Suprapubic skin (tissue), 4 donors: Measurements from ENCODE around the gene WWOX. TPM values are rescaled to one million over a fixed set of nuclear protein-coding genes. Genes with fewer than 3 reads are reported as not detected.
"Not testable (repeated sequence)": the region's sequence is repeated elsewhere in the genome, so short reads cannot be mapped to it uniquely, and the experiment has no call there.

Experiments
- DNase-seq, 2 donors: peaks; one replicate each; pipeline ENCODE4 v3.0.0-alpha.2; 2019; ENCODE audit warnings: low spot score in 2 of 2
- H3K27ac ChIP-seq: fragments of 200-600 bp; sonication (generic); one replicate; pipeline ENCODE4 v1.5.1; 2019
- H3K27me3 ChIP-seq: fragments of 200-600 bp; sonication (generic); one replicate; pipeline ENCODE4 v1.5.1; 2019
- H3K36me3 ChIP-seq: fragments of 200-600 bp; sonication (generic); one replicate; pipeline ENCODE4 v1.5.1; 2019
- H3K4me1 ChIP-seq: fragments of 200-600 bp; sonication (generic); one replicate; pipeline ENCODE4 v1.5.1; 2019
- H3K4me3 ChIP-seq: fragments of 200-600 bp; sonication (generic); one replicate; pipeline ENCODE4 v1.5.1; 2019; ENCODE audit warnings: mild to moderate bottlenecking
- H3K9me3 ChIP-seq: fragments of 200-600 bp; sonication (generic); one replicate; pipeline ENCODE4 v1.5.1; 2019
- CTCF ChIP-seq, 2 donors: fragments of 200-600 bp in 1 of 2; fragments of 450-650 bp in 1 of 2; sonication (generic) in 1 of 2; IDR thresholded peaks; one replicate each; pipeline ENCODE4 v1.5.1; 2016 to 2019; ENCODE audit warnings: antibody characterized with exemption in 2 of 2, mild to moderate bottlenecking in 1 of 2, moderate library complexity in 1 of 2
- EP300 ChIP-seq: sonication (generic); formaldehyde crosslinking; IDR thresholded peaks from one replicate; pipeline ENCODE4 v1.6.1; 2017; ENCODE audit warnings: antibody characterized with exemption
- POLR2A ChIP-seq, 2 donors: fragments of 450-650 bp; IDR thresholded peaks; one replicate each; pipeline ENCODE4 v1.6.1; 2017; ENCODE audit warnings: antibody characterized with exemption in 2 of 2, mild to moderate bottlenecking in 2 of 2, moderate library complexity in 2 of 2
- POLR2AphosphoS5 ChIP-seq, 3 donors: sonication (generic); formaldehyde crosslinking; IDR thresholded peaks; one replicate each; pipeline ENCODE4 v1.6.1; 2017; ENCODE audit warnings: antibody characterized with exemption in 3 of 3
- WGBS: methylation state at CpG from one replicate; pipeline ENCODE4 v1.1.5; 2018; 5-methylcytosine and 5-hydroxymethylcytosine counted together
- total RNA-seq, 4 donors: library from RNA; depleted of rRNA; stranded (reverse); fragments of >200 nt; gene quantifications; one replicate each; pipeline ENCODE4 v1.1.0, GENCODE V29; 2016

The WWOX gene
- total RNA-seq, 4 donors from 2014 or later: 29.6 to 104 (median 47.3) TPM

GRCh38 chr16:79050063-79050462 lies 950.6 kb downstream of the WWOX start:
- DNase-seq: no peak
- H3K4me3 ChIP-seq: no peak overlapping the region
- H3K4me1 ChIP-seq: peaks cover 26% of the 10 kb centered on the region
- TF ChIP-seq POLR2A (IDR thresholded peaks at IDR 0.05) (no peak), EP300 (no peak), POLR2AphosphoS5 (IDR thresholded peaks at IDR 0.05) (no peak), CTCF (IDR thresholded peaks at IDR 0.05) (no peak)
- no peaks in the 10 kb centered on the region for H3K9me3 ChIP-seq
- H3K27ac ChIP-seq: no peak overlapping the region
- WGBS: 43% methylated on average over 4 of the region's 4 CpGs
- no peaks in the 10 kb centered on the region for H3K36me3 ChIP-seq
- H3K27me3 ChIP-seq: no peaks in the 10 kb centered on the region

DNA sequence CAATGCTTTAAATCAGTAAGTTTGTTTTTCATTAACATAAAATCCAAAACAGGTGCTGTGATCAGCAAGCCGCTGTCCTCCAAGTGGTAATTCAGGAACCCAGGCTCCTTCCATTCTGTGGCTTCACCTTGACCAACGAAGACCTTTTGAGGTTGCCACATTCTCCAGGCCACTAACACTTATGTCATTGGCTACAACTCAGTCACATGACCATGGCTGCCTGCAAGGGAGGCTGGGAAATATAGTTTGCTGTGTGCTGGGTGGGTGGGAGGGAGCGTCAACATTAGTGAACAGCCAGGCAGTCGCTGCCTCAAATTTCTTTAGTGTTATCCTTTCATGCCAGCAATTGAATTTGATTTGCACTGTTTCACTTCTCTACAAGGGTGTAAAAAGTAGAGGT lies 951.9 kb downstream of the WWOX start:
- 86% methylated on average over 4 of the region's 4 CpGs for WGBS
- TF ChIP-seq CTCF (IDR thresholded peaks at IDR 0.05) (no peak), EP300 (no peak), POLR2AphosphoS5 (IDR thresholded peaks at IDR 0.05) (no peak), POLR2A (IDR thresholded peaks at IDR 0.05) (no peak)

DNA sequence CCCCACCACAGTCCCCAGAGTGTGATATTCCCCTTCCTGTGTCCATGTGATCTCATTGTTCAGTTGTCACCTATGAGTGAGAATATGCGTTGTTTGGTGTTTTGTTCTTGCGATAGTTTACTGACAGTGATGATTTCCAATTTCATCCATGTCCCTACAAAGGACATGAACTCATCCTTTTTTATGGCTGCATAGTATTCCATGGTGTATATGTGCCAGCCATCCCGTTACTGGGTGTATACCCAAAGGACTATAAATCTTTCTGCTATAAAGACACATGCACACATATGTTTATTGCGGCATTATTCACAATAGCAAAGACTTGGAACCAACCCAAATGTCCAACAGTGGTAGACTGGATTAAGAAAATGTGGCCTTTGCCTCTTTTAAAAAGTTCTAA lies 952.7 kb downstream of the WWOX start:
- not testable (repeated sequence) for H3K36me3 ChIP-seq
- WGBS: 87% methylated on average over 4 of the region's 4 CpGs

More for the DNA sequence above, 951.9 kb downstream of the WWOX start:
- no peaks in the 10 kb centered on the region for H3K36me3 ChIP-seq
- peaks cover 26% of the 10 kb centered on the region for H3K4me1 ChIP-seq
- H3K4me3 ChIP-seq: no peak overlapping the region
- no peaks in the 10 kb centered on the region for H3K27me3 ChIP-seq
- no peak overlapping the region for H3K27ac ChIP-seq
- DNase-seq: no peak
- H3K9me3 ChIP-seq: no peaks in the 10 kb centered on the region

DNA sequence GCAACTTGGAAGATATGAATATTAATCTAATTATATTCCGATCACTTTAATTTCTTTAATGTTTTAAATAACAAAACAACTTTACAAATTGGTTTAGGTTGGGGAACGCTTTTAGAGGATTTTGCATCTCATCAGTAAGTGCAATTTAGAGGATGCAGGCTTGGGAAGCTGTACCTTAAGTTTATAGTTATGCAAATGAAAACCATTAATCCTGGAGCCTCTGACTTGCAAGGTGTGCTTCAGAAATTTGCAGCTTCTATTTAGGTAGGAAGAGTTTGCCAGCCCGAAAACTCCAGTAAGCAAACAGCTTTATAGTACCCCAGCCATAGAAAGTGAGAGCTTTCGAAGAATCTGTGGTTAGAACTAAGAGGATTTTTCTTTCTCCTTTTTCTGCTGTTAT lies 954.1 kb downstream of the WWOX start:
- no peaks in the 10 kb centered on the region for H3K9me3 ChIP-seq
- no peak overlapping the region for H3K27ac ChIP-seq
- DNase-seq: no peak
- H3K36me3 ChIP-seq: no peaks in the 10 kb centered on the region
- H3K27me3 ChIP-seq: no peaks in the 10 kb centered on the region
- no peak overlapping the region for H3K4me3 ChIP-seq
- WGBS: 70% methylated on average over 4 of the region's 4 CpGs
- TF ChIP-seq EP300: no peak
- TF ChIP-seq POLR2A (IDR thresholded peaks at IDR 0.05): no peak
- no peak for TF ChIP-seq POLR2AphosphoS5 (IDR thresholded peaks at IDR 0.05)
- no peak for TF ChIP-seq CTCF (IDR thresholded peaks at IDR 0.05)
- H3K4me1 ChIP-seq: peaks cover 26% of the 10 kb centered on the region

More for the DNA sequence above, 952.7 kb downstream of the WWOX start:
- H3K4me3 ChIP-seq, DNase-seq, H3K27me3 ChIP-seq, H3K9me3 ChIP-seq, H3K27ac ChIP-seq: not testable (repeated sequence)
- H3K4me1 ChIP-seq: peaks cover 26% of the 10 kb centered on the region

DNA sequence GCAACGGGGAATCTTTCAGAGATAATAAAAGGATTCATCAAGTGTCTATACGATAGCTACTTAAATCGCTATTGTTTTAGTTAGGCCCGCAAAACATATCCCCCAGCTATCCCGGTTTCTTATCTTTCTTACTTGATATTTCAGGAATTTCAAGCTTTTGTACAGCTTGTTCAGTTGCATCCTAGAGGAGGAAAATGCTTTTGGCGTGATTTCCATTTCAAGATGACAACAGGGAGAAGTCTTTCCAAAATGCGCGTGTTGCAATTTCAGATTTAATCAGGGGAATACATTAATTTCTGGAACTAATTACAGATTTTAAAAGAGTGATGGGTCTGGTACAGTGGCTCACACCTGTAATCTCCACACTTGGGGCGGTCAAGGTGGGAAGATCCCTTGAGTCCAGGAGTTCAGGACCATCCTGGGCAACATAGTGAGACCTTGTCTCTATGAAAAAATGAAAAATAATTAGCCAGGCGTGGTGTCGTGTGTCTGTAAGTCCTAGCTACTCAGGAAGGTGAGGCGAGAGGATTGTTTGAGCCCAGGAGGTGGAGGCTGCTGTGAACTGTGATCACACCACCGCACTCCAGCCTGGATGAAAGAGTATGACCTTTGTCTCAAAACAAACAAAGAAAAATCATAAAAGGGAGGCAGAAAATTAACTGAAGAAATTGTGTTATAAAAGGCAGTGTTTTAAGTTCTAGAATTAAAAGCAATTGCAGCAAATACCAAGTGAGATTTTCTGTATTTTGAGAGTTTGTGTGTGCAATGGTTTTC lies 954.9 kb downstream of the WWOX start:
- Histone ChIP-seq H3K27me3 (no peaks in the 10 kb centered on the region), H3K4me1 (peaks cover 22% of the 10 kb centered on the region), H3K4me3 (no peak overlapping the region), H3K36me3 (no peaks in the 10 kb centered on the region), H3K9me3 (no peaks in the 10 kb centered on the region), H3K27ac (no peak overlapping the region)
- no peak for DNase-seq
- TF ChIP-seq EP300 (no peak), POLR2A (IDR thresholded peaks at IDR 0.05) (no peak), CTCF (IDR thresholded peaks at IDR 0.05) (no peak), POLR2AphosphoS5 (IDR thresholded peaks at IDR 0.05) (no peak)
- 52% methylated on average over 13 of the region's 13 CpGs for WGBS
